Astrocyte (in vitro differentiated cells and primary cell): ENCODE results near the gene SGSM2. TPM values are rescaled to one million over a fixed set of nuclear protein-coding genes. Genes with fewer than 3 reads are reported as not detected.

ENCODE experiments used
- DNase-seq: peaks from one replicate; pipeline ENCODE4 v3.0.0-alpha.2; 2010; ENCODE audit warnings: low read depth
- FAIRE-seq: peaks from 2 replicates; lab custom pipeline; 2011; peaks lifted over from hg19 to GRCh38; lab: Jason Lieb, UNC
- H2AFZ ChIP-seq: 2 replicates; pipeline ENCODE4 v1.6.0; 2012; ENCODE audit warnings: low read depth, low read length, inconsistent platforms
- H3K27ac ChIP-seq: 2 replicates; pipeline ENCODE4 v1.5.1; 2011; ENCODE audit warnings: low read depth, low read length, inconsistent platforms
- H3K27me3 ChIP-seq: 2 replicates; pipeline ENCODE4 v1.6.0; 2011; ENCODE audit warnings: low read length, inconsistent platforms; ENCODE audit not compliant: insufficient read depth
- H3K36me3 ChIP-seq: 2 replicates; pipeline ENCODE4 v1.5.1; 2011; ENCODE audit warnings: low read length, inconsistent platforms; ENCODE audit not compliant: insufficient read depth
- H3K4me1 ChIP-seq: 2 replicates; pipeline ENCODE4 v1.5.1; 2011; ENCODE audit warnings: low read length, inconsistent platforms; ENCODE audit not compliant: insufficient read depth
- H3K4me2 ChIP-seq: 2 replicates; pipeline ENCODE4 v1.6.0; 2012; ENCODE audit warnings: low read length, inconsistent platforms
- H3K4me3 ChIP-seq: 2 replicates; pipeline ENCODE4 v1.5.1; 2011; ENCODE audit warnings: low read depth, mild to moderate bottlenecking, low read length, inconsistent platforms; ENCODE audit not compliant: insufficient read depth
- H3K79me2 ChIP-seq: 2 replicates; pipeline ENCODE4 v1.6.0; 2012; ENCODE audit warnings: mild to moderate bottlenecking, low read length, inconsistent platforms; ENCODE audit not compliant: insufficient read depth
- H3K9ac ChIP-seq: 2 replicates; pipeline ENCODE4 v1.6.0; 2012; ENCODE audit warnings: mild to moderate bottlenecking, low read length, inconsistent platforms
- H3K9me3 ChIP-seq: 2 replicates; pipeline ENCODE4 v1.5.1; 2012; ENCODE audit warnings: low read depth, mild to moderate bottlenecking, low read length, inconsistent platforms; ENCODE audit not compliant: insufficient read depth
- H4K20me1 ChIP-seq: 2 replicates; pipeline ENCODE4 v1.6.0; 2012; ENCODE audit warnings: low read length, inconsistent platforms; ENCODE audit not compliant: insufficient read depth
- H3K27ac Mint-ChIP-seq: one replicate; pipeline ENCODE4 v1.8.0; 2021; ENCODE audit warnings: mild to moderate bottlenecking, mixed read lengths; ENCODE audit not compliant: unreplicated experiment
- H3K27me3 Mint-ChIP-seq: one replicate; pipeline ENCODE4 v1.8.0; 2021; ENCODE audit warnings: low read depth, mixed read lengths; ENCODE audit not compliant: unreplicated experiment
- H3K36me3 Mint-ChIP-seq: one replicate; pipeline ENCODE4 v1.8.0; 2021; ENCODE audit warnings: low read depth, mixed read lengths; ENCODE audit not compliant: unreplicated experiment
- H3K4me1 Mint-ChIP-seq: one replicate; pipeline ENCODE4 v1.8.0; 2021; ENCODE audit warnings: low read depth, mixed read lengths; ENCODE audit not compliant: unreplicated experiment
- H3K4me3 Mint-ChIP-seq: one replicate; pipeline ENCODE4 v1.8.0; 2021; ENCODE audit warnings: mild to moderate bottlenecking, moderate library complexity, mixed read lengths; ENCODE audit not compliant: unreplicated experiment
- H3K9me3 Mint-ChIP-seq: one replicate; pipeline ENCODE4 v1.8.0; 2021; ENCODE audit warnings: mild to moderate bottlenecking, mixed read lengths; ENCODE audit not compliant: unreplicated experiment
- EZH2 ChIP-seq: IDR thresholded peaks from 2 replicates; pipeline ENCODE4 v1.6.1; 2012; ENCODE audit warnings: mild to moderate bottlenecking, low read length, inconsistent platforms; ENCODE audit not compliant: insufficient read depth
- total RNA-seq: library from RNA; stranded (reverse); gene quantifications from 2 replicates; pipeline ENCODE4 v1.2.1, GENCODE V29; 2021
- TF ChIP-seq, protein P1 (sequence below): IDR thresholded peaks from 2 replicates; pipeline ENCODE4 v1.5.1; 2011; ENCODE audit warnings: low read depth, mild to moderate bottlenecking, inconsistent platforms, low read length, moderate library complexity; ENCODE audit not compliant: insufficient read depth

Gene SGSM2
- total RNA-seq, 1 donor from 2014 or later, result 62.1 TPM

- Histone ChIP-seq H3K4me2 (no peak overlapping the region), H3K27ac (no peak overlapping the region), H3K27me3 (no peaks in the 10 kb centered on the region), H3K9ac (no peak overlapping the region), H3K4me3 (no peak overlapping the region), H4K20me1 (peaks cover 79% of the 10 kb centered on the region), H3K79me2 (peaks cover 90% of the 10 kb centered on the region), H3K9me3 (no peaks in the 10 kb centered on the region), H2AFZ (no peak overlapping the region), H3K4me1 (peaks cover 5% of the 10 kb centered on the region), H3K36me3 (peaks cover 38% of the 10 kb centered on the region)
- H3K27me3 Mint-ChIP-seq, result no peaks in the 10 kb centered on the region
- no peaks in the 10 kb centered on the region for H3K9me3 Mint-ChIP-seq
- H3K4me3 Mint-ChIP-seq, result no peak overlapping the region
- H3K4me1 Mint-ChIP-seq, result peaks cover 28% of the 10 kb centered on the region
- H3K36me3 Mint-ChIP-seq, result peaks cover 31% of the 10 kb centered on the region
- FAIRE-seq, result no peak
- no peak overlapping the region for H3K27ac Mint-ChIP-seq
- TF ChIP-seq EZH2, result no peak
- TF ChIP-seq, protein P1, sequence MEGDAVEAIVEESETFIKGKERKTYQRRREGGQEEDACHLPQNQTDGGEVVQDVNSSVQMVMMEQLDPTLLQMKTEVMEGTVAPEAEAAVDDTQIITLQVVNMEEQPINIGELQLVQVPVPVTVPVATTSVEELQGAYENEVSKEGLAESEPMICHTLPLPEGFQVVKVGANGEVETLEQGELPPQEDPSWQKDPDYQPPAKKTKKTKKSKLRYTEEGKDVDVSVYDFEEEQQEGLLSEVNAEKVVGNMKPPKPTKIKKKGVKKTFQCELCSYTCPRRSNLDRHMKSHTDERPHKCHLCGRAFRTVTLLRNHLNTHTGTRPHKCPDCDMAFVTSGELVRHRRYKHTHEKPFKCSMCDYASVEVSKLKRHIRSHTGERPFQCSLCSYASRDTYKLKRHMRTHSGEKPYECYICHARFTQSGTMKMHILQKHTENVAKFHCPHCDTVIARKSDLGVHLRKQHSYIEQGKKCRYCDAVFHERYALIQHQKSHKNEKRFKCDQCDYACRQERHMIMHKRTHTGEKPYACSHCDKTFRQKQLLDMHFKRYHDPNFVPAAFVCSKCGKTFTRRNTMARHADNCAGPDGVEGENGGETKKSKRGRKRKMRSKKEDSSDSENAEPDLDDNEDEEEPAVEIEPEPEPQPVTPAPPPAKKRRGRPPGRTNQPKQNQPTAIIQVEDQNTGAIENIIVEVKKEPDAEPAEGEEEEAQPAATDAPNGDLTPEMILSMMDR, result no peak
- DNase-seq, result no peak
Observed at GRCh38 chr17:2299136-2299535, 38.2 kb upstream of the SGSM2 start.

DNA sequence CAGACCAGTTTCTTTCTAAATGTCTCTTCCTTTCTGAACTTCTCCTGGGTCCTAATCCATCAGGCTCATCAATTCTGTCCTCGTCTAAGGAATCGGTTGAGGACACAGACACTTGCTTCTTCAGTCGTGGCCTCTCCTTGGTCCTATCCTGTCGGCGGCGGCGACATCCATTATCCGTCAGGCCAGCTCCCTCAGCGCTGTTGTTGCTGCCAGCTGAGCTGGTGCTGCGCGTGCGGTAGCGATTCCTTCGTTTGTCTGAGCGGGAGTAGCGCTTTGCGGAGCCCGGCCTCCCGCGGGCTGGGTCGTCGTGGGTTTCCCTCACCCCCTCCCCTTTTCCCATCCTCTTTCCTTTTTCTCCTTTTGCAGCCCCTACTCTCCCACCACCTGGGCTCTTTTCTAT lies 37.5 kb upstream of the SGSM2 start:
- Histone ChIP-seq H3K79me2 (peaks cover 89% of the 10 kb centered on the region), H3K27me3 (no peaks in the 10 kb centered on the region), H3K36me3 (peaks cover 36% of the 10 kb centered on the region), H3K4me2 (no peak overlapping the region), H3K4me1 (peaks cover 5% of the 10 kb centered on the region), H2AFZ (no peak overlapping the region), H3K9me3 (no peaks in the 10 kb centered on the region), H3K4me3 (no peak overlapping the region), H4K20me1 (peaks cover 73% of the 10 kb centered on the region), H3K9ac (no peak overlapping the region), H3K27ac (no peak overlapping the region)
- no peak for TF ChIP-seq EZH2
- TF ChIP-seq, protein P1, result no peak
- H3K9me3 Mint-ChIP-seq, result no peaks in the 10 kb centered on the region
- no peak overlapping the region for H3K4me3 Mint-ChIP-seq
- no peak for DNase-seq
- peaks cover 23% of the 10 kb centered on the region for H3K4me1 Mint-ChIP-seq
- no peak overlapping the region for H3K27ac Mint-ChIP-seq
- H3K36me3 Mint-ChIP-seq, result peaks cover 26% of the 10 kb centered on the region
- no peaks in the 10 kb centered on the region for H3K27me3 Mint-ChIP-seq
- no peak for FAIRE-seq

- Histone ChIP-seq H3K27ac (peak overlapping the region; percentile 81), H3K4me1 (no peaks in the 10 kb centered on the region), H3K79me2 (peaks cover 65% of the 10 kb centered on the region), H3K36me3 (peaks cover 15% of the 10 kb centered on the region), H3K9me3 (no peaks in the 10 kb centered on the region), H3K9ac (peak overlapping the region; percentile 97), H2AFZ (peak overlapping the region; percentile 74), H4K20me1 (peaks cover 45% of the 10 kb centered on the region), H3K27me3 (no peaks in the 10 kb centered on the region), H3K4me3 (peak overlapping the region; percentile 88), H3K4me2 (peak overlapping the region; percentile 94)
- Mint-ChIP-seq H3K27me3 (no peaks in the 10 kb centered on the region), H3K4me3 (peak overlapping the region; percentile 95), H3K27ac (peak overlapping the region; percentile 94), H3K4me1 (peaks cover 7% of the 10 kb centered on the region), H3K36me3 (peaks cover 18% of the 10 kb centered on the region), H3K9me3 (no peaks in the 10 kb centered on the region)
- FAIRE-seq (no peak), DNase-seq (no peak)
- TF ChIP-seq, protein P1, result no peak
- no peak for TF ChIP-seq EZH2
Observed at GRCh38 chr17:2302778-2303203, 34.5 kb upstream of the SGSM2 start.
